Hematopoietic multipotent progenitor cell treated with erythropoietin and hydrocortisone succinate and interleukin-3 and kit ligand, for 15 days (in vitro differentiated cells): Measurements from ENCODE around the gene SIX4.
"Not testable (repeated sequence)": the region's sequence is repeated elsewhere in the genome, so short reads cannot be mapped to it uniquely, and the experiment has no call there.

ENCODE experiments used
- DNase-seq: peaks from one replicate; pipeline ENCODE4 v3.0.0-alpha.2; 2015; ENCODE audit warnings: low spot score

Gene SIX4

DNA sequence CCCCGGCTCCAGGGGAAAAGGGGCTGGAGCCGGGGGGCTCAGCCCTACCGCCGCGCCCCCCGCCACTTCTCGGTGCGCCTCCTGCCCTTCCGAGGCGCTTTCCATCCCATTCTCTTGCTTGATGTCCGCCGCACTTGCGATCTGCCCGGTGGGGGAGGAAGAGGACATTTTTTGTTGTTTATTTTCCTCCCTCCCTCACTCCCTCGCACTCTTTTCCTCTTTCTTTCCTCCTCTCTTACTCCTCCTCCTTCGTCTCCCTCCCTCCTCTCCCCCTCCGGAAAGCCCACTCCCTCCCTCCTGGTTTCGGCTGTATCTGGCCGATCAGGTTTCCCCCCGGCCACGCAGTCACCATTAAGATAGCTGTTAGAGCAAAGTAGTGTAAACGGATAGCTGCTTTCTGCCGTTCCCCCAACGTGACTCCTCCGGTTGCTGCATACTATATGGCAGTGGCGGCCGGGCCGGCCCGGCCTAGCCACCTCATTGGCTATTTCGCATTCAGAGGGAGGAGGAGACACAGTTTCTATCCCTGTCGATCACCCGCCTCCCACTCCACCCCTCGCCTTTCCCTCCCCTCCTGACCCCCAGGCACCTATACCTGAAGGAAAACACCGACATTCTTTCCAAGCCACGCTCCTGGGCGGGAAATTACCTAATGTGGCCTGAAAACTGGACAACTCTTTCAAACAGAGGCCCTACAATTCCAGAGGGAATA lies at the start of gene SIX4:
SIX4 (minus strand) TSS at position 445 of the 712 bp plus-strand sequence; CDS start at position 168, 277 bp downstream.
- no peak for DNase-seq

DNA sequence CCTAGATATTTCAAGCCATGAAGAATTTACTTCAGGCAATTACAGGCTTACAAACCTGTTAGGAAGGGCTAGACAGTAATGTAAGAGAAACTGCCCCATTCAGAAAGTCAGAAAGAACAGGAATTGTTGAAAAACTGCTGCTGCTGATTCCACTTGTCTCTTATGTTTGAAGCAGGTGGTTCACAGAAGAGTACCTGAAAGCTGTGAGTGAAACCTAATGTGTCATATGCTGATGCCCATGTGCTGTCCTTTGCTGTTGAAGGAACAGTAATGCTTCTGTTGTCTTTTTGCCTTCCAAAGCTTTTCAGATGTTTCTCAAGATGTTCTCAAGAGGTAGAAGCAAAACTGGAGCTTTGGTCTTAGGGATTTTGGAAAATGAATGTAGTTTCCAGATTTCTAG lies 49.4 kb upstream of the SIX4 start:
- no peak for DNase-seq

DNA sequence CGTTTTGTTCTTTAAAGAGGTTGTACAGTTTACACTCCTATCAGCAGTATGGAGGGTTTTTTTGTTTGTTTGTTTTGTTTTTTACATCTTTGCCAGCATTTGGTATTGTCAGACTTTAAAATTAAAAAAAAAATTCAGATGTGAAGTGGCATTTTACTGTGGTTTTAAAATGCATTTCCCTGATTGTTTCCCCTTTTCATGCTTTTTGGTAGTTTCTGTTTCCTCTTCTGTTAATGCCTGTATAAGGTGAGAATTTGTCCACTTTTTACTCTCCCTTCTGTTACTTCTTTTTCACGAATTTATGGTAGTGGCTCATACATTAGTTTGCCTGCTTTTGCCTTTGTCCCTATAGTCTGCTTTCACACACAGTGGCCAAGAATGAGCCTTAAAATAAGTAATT lies 47.0 kb upstream of the SIX4 start:
- DNase-seq = no peak

DNA sequence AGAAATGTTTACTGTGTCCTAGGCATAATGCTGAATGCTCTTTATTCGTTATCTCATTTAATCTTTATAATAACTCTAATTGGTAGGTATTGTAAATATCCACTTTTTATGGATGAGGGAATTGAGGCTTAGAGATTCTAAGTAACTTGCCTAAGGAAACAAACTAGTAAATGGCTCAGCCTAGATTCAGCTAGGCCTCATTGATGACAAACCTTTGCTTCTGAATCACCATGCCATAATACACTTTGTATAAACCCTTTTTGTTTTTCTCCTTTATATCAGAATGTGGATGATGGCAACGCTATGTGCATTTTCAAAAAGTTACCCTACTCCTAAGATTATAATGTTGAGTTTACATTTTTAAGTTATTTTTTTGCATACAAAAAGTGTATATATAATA lies 44.5 kb upstream of the SIX4 start:
- no peak for DNase-seq

DNA sequence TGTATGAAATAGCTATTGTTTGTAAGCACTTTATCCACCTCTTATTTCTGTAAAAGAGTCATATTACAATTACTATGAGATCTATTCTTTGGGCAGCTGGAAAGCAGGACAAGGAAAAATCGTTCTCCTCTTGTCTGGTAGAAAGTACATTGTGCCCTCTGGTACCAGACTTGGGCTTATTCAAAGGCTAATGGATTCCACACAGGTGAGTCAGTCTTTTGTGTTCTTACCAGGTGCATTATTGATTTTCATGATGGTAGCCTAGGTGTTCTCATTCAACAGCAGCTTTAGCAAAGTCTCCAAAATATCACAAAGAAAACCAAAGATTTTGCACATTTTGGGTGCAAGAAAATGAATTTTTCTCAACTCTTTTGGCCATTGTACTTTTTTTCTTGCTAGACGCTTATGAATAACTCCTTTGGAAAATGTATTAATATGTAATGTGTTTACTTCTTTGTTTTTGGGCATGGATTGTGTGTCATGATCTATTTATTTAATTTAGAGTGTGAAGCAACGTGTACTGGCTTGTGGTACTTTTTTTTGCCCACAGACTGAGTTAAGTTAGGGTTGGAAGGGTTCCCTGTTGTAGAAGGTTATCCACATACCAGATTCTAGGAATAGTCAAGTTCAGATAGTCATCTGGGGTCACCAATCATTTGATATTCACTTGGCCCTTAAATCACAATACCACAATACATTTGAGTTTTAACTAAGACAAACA lies 36.7 kb upstream of the SIX4 start:
- no peak for DNase-seq

DNA sequence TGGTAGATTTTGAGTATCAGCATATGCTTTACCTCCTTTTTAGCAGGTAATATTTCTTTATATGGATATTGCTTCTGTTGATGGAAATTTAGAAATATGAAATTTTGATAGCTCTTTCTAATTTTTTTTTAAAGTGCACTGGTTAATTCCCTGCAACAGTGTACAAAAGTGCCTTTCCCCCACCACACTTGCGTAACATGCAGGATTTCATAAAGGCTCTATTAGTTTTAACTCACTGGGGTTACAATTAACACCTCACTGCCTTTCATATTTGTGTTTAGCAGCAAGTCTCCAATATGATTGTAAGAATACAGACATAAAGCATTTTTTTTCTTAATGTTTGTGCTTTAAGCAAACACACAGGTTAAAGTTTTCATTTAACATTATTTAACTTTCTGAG lies 36.1 kb upstream of the SIX4 start:
- no peak for DNase-seq

DNA sequence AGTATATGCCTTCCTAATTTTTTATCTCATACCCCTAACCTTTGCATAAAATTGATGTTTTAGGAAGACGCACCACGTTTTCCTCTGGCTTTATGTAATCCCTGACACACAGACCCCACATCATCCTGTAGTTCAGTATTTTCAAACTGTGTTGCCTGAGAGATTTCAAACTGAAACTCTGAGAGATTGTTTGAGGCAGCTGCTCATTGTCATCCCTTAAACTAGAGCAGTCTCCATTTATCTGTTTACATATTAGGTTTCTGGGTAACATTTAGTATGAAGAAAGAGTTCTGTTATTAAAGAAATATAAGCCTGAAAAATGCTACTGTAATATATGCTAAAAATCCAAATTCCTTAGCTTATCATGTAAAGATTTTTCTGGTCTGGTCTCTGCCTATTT lies 34.7 kb upstream of the SIX4 start:
- no peak for DNase-seq

DNA sequence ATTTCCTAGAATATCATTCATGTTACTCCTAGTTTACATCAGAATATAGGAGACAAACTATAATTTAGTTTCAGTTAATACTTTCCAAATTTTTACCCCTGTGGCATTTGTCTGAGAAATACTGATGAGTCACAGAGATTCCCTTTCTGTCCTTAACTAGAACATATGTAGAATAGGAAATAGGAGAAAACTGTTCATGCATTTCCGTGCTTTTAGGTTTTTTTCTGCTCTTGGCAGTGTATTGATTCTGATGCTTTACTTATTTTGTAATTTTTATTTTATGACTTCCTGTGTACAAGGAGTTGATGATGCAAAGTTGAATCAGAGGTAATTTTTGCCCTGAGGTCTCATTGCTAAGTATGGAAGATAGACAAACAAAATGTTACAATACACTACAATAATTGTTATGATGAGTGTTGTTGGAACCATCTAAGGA lies 33.4 kb upstream of the SIX4 start:
- no peak for DNase-seq

DNA sequence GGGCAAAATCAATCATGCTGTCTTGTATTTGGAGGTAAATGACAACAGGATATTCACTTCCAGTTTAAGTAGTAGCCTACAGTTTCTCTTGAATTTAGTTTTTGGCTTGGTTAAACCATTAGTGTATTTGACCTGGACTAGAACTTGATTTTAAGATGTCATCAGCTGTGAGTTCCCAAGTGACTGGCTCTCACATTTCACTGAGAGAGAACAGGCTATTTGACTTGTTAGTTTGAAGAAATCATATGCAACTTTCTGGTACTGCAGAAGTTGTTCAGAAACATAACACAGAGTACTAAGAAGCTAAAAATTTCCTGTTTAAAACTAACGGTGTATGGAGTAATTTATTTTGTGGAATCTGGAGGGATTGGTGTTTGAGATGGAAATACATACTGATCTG lies 32.7 kb upstream of the SIX4 start:
- no peak for DNase-seq

DNA sequence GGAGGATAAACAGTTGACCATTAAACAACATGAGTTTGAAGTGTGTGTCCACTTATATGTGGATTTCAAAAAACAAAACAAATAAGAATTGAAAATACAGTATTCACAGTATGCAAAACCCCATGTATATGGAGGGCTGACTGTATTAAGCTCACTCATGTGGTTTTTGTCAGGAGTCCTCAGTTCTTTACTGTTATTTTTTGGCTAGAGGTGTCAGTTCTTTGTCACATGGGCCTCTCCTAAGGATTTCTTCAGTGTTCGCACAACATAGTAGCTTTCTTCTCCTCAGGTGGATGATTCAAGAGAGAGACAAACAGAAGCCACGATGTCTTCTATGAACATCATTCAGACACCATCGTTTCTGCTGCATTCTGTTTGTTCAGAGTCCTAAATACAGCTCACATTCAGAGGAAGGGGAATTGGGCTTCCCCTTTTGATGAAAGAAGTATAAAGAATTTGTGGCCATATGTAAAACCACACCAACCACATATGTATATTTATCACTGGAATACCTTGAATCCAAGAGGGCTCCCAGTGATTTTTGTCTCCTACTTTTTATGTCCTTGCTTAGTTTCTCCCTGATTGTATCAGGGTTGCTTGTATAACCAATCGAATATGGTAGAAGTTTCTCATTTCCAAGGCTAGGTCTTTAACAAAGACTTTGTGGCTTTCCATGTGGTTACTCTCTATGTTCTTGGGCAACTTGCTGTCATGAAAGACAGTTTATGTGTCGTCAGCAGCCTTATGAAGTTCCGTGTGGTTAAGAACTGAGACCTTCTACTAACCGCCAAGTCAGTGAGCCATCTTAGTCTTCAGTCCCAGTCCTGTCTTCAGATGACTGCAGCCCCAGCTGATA lies 29.3 kb upstream of the SIX4 start:
- DNase-seq = no peak

DNA sequence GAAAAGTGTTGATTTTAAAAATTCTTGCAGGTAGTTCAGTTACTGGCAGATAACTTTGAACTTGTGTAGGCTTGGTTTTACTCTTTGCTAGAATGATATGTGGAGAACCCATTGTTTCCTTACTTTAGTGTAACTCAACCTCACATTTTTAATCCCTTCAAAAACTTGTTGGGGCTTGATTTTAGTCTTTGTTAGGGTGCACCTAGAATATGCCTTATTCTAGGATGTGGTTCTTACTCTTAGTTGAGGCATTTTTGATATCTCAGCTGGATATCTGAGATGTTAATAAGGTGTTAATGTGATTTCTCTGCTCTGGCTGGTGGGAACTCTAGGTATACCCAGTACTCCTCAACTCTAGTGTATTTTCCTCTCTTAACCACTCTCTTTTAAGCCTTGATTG lies 20.4 kb upstream of the SIX4 start:
- no peak for DNase-seq

DNA sequence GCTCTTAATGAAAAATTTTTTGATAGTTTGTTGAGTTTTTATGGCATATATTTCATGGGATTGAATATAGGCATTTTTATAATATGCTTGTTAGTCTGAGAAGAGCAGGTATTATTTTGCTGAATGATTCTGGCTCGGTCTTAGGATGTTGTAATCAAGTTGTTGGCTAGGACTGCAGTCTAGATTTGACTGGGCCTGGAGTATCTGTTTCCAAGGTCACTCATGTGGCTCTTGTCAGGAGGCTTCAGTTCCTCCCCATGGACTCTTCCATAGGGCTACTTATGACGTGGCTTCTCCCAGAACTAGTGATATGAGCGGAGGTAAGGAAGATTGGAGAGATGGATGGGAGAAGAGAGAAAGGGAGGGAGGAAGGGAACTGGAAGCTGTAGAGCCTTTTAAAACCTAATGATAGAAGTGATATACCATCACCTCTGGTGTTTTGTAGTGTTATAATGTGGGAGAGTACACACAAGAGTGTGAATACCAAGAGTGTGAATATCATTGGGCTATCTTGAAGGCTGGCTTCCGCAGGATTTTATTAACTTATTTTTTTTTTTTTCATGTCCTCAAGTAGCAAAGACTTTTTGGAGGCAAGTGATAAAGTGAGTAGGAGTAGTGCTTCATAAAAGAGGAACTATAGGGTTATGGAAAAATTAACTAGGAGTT lies 14.8 kb upstream of the SIX4 start:
- DNase-seq = no peak

DNA sequence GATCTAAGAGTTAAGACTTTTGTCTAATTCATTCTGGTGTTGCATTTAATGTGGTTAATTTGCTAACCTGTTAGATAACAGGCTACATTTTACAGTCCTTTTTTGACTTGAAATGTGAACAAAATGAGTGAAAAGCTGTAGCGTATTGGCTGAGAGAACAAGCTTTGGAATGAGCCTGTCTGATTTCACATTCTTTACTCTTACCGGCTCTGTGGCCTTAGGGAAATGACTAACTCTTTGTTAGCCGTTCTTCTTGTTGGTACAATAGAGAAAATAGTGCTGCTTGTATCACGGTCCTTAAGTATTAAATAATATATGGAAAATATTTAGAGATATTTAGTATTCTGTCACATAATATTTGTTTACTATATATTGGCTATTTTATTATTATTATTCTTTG lies 12.3 kb upstream of the SIX4 start:
- DNase-seq = no peak

DNA sequence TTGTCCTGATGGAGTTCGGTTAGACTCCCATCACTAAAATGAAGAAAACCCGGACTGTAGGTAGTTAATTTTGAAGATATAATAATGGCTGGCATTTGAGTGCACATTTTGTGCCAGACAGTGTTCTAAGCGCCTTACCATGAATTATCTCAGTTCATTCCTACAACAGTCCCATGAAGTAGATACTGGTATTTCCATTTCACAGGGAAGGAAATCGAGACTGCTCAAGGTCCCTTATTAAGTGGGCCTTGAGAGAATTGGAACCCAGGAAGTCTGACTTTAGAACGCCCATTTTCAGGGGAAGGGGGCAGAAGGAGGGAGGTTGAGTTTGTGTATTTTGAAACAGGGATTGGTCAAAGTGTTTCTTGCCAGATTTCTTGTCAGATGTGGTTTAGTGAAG lies 11.3 kb upstream of the SIX4 start:
- no peak for DNase-seq

DNA sequence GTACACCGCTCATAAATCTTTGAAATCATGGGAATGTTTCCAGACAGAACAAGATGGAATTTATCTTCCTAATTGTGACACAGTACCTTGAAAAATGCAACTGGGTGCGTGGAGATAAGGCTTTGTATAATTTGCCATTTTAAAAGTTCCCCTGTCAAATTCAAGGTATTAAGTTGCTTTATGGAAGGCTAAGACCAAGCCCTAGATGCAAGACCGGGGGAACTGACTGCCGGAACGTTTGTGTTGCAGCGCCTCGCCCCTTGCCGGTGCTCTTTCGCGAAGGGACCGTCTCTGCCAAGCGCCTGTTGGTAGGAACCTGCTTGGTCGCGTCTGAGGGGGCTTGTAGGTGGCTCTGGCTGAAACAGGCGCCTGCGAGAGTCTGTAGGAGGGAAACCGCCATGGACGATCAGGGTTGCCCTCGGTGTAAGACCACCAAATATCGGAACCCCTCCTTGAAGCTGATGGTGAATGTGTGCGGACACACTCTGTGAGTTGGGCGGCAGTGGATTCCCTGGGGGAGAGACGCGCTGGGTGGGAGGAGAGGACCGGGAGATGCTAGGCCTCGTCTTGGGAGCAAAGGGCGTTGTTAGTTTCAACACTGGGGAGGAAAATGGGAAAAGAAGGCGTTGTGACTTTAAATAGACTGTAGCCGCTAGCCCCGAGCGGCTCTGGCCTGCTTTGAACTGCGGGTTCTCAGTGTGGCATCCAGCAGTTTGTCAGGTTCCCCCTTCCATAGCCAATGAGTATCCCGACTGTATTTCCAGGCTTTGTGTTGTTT lies 10.5 kb upstream of the SIX4 start, which contains the start of gene MNAT1:
MNAT1 (plus strand) TSS at position 297 of the 778 bp plus-strand sequence; CDS start at position 399, 102 bp downstream.
- DNase-seq = peak; percentile 51

DNA sequence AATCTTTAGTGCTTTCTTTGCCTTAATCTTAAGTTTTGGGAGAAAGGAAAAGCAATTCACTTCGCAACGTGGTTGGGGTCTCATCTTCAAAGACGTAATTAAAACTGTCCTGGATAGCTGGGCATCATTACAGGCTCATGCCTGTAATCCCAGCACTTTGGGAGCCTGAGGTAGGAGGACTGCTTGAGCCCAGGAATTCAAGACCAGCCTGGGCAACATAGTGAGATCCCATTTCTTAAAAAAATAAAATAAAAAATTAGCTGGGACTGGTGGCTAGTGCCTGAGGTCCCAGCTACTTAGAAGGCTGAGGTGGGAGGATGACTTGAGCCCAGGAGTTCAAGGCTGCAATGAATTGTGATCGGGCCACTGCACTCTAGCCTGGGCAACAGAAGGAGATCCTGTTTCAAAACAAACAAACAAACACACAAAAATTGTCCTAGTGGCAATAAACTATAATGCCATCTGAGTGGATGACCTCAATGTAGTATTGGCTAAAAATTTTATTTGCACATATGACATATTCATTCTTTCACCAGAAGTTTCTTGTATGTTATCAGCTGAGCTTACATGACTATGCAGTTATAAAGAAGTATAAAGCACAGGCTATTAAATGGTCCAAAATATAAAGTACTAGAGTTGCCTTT lies 8.8 kb upstream of the SIX4 start:
- no peak for DNase-seq

DNA sequence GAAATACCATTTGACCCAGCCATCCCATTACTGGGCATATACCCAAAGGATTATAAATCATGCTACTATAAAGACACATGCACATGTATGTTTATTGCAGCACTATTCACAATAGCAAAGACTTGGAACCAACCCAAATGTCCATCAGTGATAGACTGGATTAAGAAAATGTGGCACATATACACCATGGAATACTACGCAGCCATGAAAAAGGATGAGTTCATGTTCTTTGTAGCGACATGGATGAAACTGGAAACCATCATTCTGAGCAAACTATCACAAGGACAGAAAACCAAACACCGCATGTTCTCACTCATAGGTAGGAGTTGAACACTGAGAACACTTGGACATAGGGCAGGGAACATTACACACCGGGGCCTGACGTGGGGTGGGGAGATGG lies 7.1 kb upstream of the SIX4 start:
- DNase-seq = not testable (repeated sequence)

DNA sequence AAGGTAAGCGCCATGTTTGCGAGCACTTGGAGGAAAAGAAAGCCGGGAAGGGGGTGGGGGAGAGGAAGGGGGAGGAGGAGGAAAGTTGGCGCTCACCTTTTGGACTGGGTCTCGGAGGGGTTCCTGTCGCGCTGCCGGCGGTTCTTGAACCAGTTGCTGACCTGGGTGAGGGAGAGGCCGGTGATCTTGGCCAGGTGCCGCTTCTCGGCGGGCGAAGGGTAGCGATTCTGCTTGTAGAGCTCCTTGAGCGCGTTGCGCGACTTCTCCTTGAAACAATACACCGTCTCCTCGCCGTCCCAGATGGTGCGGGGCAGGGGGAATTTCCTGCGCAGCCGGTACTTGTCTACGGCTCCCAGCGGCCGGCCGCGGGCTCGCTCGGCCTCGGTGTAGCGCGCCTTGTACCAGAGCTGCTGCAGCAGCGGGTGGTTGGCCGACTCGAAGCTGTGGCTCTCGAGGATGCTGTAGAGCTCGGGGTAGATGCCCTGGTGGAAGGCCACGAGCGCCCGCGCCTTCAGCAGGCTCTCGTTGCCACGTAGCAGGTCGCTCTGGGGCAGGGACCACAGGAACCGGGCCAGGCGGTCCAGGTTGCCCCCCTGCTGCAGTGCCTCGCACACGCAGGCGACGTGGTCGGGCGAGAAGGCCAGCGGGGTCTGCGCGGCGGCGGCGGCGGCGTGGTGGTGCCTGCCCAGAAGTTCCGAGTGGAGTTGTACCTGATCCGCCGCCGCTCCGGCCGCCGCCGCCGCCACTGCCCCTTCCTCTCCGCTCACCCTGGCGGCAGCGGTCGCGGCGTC lies 840 bp downstream of the SIX4 start:
- DNase-seq = no peak

DNA sequence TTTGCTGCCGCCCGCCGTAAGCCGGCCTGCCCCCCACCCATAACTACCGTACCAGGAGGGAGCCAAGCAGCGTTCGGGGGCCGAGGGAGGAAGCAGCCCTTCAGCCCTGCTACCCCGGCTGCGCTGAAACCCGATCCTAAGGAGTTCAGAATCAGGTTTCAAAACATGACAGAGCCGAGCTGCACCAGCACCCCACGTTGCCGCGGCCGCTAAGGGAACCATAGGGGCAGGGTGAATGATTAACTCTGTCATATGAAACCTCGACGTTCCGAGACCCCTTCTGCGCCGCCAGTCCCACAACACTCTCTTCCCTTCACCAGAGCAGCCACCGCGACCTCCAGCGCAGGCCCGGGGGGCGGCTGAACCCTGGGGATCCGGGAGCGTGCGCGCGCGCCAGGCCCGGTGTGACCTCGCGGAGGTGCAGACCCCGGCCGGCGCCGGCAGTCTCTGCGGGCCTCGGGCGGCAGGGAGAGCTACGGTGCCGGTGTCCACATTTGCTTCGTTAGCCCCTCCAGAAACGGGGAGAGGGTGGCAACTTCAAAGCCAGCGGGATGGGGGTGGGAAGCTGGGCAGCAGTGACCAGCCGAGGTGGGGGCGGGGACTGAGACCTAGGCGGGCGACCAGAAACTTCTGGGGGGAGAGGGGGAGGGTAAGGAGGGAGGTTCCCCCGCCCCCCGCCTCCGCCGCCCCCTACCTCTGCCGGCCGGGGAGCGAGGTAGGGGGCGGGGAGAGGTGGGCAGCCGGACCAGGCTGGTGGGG lies 1.6 kb downstream of the SIX4 start:
- DNase-seq = no peak

DNA sequence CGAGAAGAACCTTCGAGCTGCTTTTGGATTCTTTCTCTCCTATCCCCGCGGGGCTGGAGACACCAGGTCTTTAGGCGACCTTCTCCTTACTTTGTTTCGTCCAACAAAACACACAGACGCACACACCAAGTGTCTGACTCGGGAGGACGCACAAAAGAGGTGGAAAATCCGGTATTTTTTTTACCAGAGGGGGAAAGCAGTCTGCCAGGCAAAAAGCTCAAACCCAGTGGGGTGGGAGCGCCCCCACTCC lies 2.1 kb downstream of the SIX4 start:
- DNase-seq = no peak
